Skeletal muscle cell (primary cell): ENCODE data around the gene POLR2I.
A peak's percentile ranks its signal among the peaks of the same experiment; 100 is the strongest.

Experiments
- DNase-seq: peaks from one replicate; pipeline ENCODE4 v3.0.0-alpha.2; 2010; ENCODE audit warnings: low read depth
- H3K4me3 ChIP-seq: 2 replicates; pipeline ENCODE4 v1.5.1; 2011; ENCODE audit warnings: low read depth, mild to moderate bottlenecking, control low read depth, low read length, moderate library complexity

The POLR2I gene

GRCh38 chr19:36114721-36115452 is at the start of gene POLR2I:
POLR2I (minus strand) TSS chr19:36114875; CDS start chr19:36114856, 19 bp downstream.
- peak within 1 kb of the TSS; percentile 90 for H3K4me3 ChIP-seq
- DNase-seq = peak; percentile 99

GRCh38 chr19:36163813-36164212 is 49.1 kb upstream of the POLR2I start:
- no peak for DNase-seq
- H3K4me3 ChIP-seq = no peak overlapping the region

- H3K4me3 ChIP-seq = no peak overlapping the region
- DNase-seq = no peak
Measured at GRCh38 chr19:36160821-36161596, 46.3 kb upstream of the POLR2I start.

GRCh38 chr19:36153126-36153525 is 38.5 kb upstream of the POLR2I start:
- no peak for DNase-seq
- H3K4me3 ChIP-seq = no peak overlapping the region

- DNase-seq = no peak
- peak within 1 kb of the TSS; percentile 17 for H3K4me3 ChIP-seq
Measured at GRCh38 chr19:36152352-36153091, 37.8 kb upstream of the POLR2I start, which contains the start of gene COX7A1. COX7A1 (minus strand) TSS chr19:36152447; CDS start chr19:36152407, 40 bp downstream.

GRCh38 chr19:36152019-36152351 is 37.3 kb upstream of the POLR2I start:
- H3K4me3 ChIP-seq = peak overlapping the region; percentile 17

GRCh38 chr19:36151144-36152018 is 36.7 kb upstream of the POLR2I start:
- peak overlapping the region; percentile 17 for H3K4me3 ChIP-seq
- DNase-seq = no peak

More at GRCh38 chr19:36152019-36152351, 37.3 kb upstream of the POLR2I start:
- no peak for DNase-seq

GRCh38 chr19:36150586-36150985 is 35.9 kb upstream of the POLR2I start:
- no peak for DNase-seq
- H3K4me3 ChIP-seq = no peak overlapping the region

GRCh38 chr19:36149673-36150406 is 35.2 kb upstream of the POLR2I start:
- no peak overlapping the region for H3K4me3 ChIP-seq
- DNase-seq = no peak

- no peak for DNase-seq
- no peak overlapping the region for H3K4me3 ChIP-seq
Measured at GRCh38 chr19:36144624-36145023, 29.9 kb upstream of the POLR2I start.

- no peak for DNase-seq
- no peak overlapping the region for H3K4me3 ChIP-seq
Measured at GRCh38 chr19:36142496-36142895, 27.8 kb upstream of the POLR2I start.

- H3K4me3 ChIP-seq = no peak overlapping the region
- DNase-seq = no peak
Measured at GRCh38 chr19:36142046-36142445, 27.4 kb upstream of the POLR2I start.

- DNase-seq = peak; percentile 36
- peak overlapping the region; percentile 86 for H3K4me3 ChIP-seq
Measured at GRCh38 chr19:36141039-36141927, 26.6 kb upstream of the POLR2I start.

GRCh38 chr19:36140304-36141038 is 25.8 kb upstream of the POLR2I start:
- no peak for DNase-seq
- H3K4me3 ChIP-seq = peak overlapping the region; percentile 86

- peak; percentile 74 for DNase-seq
- H3K4me3 ChIP-seq = peak within 1 kb of the TSS; percentile 86
Measured at GRCh38 chr19:36139473-36140303, 25.0 kb upstream of the POLR2I start, which contains the start of gene CAPNS1. CAPNS1 (plus strand) TSS chr19:36140066; CDS start chr19:36141012, 946 bp downstream.

GRCh38 chr19:36139120-36139472 is 24.4 kb upstream of the POLR2I start:
- DNase-seq = no peak
- peak overlapping the region; percentile 86 for H3K4me3 ChIP-seq
